ENCODE data around the gene IL17RE. TPM values are rescaled to one million over a fixed set of nuclear protein-coding genes. Genes with fewer than 3 reads are reported as not detected.
"Not testable (repeated sequence)": the region's sequence is repeated elsewhere in the genome, so short reads cannot be mapped to it uniquely, and the experiment has no call there.

Gene IL17RE
- polyA plus RNA-seq, 4 donors = 10.3 to 20.3 (median 12.1) TPM

GRCh38 chr3:9878700-9879099 lies 23.9 kb upstream of the IL17RE start:
- DNase-seq (ENCODE audit: low read depth in 4 of 4, low spot score in 2 of 4) = no peak

- DNase-seq (ENCODE audit: low read depth in 4 of 4, low spot score in 2 of 4) = no peak
Measured at GRCh38 chr3:9879830-9880549, 22.7 kb upstream of the IL17RE start, which contains the start of gene CIDEC. TSS of gene CIDEC (minus strand) at chr3:9880253. CDS start at chr3:9878486, 1,767 bp downstream.

- no peak for DNase-seq (ENCODE audit: low read depth in 4 of 4, low spot score in 2 of 4)
Measured at GRCh38 chr3:9881441-9881840, 21.2 kb upstream of the IL17RE start.

GRCh38 chr3:9883706-9884554 lies 18.7 kb upstream of the IL17RE start:
- DNase-seq (ENCODE audit: low read depth in 4 of 4, low spot score in 2 of 4) = no peak

GRCh38 chr3:9884555-9885165 lies 18.0 kb upstream of the IL17RE start:
- no peak for DNase-seq (ENCODE audit: low read depth in 4 of 4, low spot score in 2 of 4)

GRCh38 chr3:9886328-9886727 lies 16.3 kb upstream of the IL17RE start:
- DNase-seq (ENCODE audit: low read depth in 4 of 4, low spot score in 2 of 4) = no peak

GRCh38 chr3:9887480-9887879 lies 15.2 kb upstream of the IL17RE start:
- no peak for DNase-seq (ENCODE audit: low read depth in 4 of 4, low spot score in 2 of 4)

- DNase-seq (ENCODE audit: low read depth in 4 of 4, low spot score in 2 of 4) = no peak
Measured at GRCh38 chr3:9888540-9888939, 14.1 kb upstream of the IL17RE start.

GRCh38 chr3:9889405-9889804 lies 13.2 kb upstream of the IL17RE start:
- DNase-seq (ENCODE audit: low read depth in 4 of 4, low spot score in 2 of 4) = no peak

GRCh38 chr3:9890249-9891071 lies 12.2 kb upstream of the IL17RE start, which contains the start of gene JAGN1:
TSS of gene JAGN1 (plus strand) at chr3:9890610. CDS start at chr3:9890723, 113 bp downstream.
- DNase-seq (ENCODE audit: low read depth in 4 of 4, low spot score in 2 of 4) = peak; percentile 79 to 88 (median 84)

- no peak for DNase-seq (ENCODE audit: low read depth in 4 of 4, low spot score in 2 of 4)
Measured at GRCh38 chr3:9891072-9891622, 11.5 kb upstream of the IL17RE start.

- DNase-seq (ENCODE audit: low read depth in 4 of 4, low spot score in 2 of 4) = no peak
Measured at GRCh38 chr3:9893739-9894138, 8.9 kb upstream of the IL17RE start.

- not testable (repeated sequence) for DNase-seq (ENCODE audit: low read depth in 4 of 4, low spot score in 2 of 4)
Measured at GRCh38 chr3:9895715-9896114, 6.9 kb upstream of the IL17RE start.

- not testable (repeated sequence) for DNase-seq (ENCODE audit: low read depth in 4 of 4, low spot score in 2 of 4)
Measured at GRCh38 chr3:9896755-9897407, 5.8 kb upstream of the IL17RE start.

- DNase-seq (ENCODE audit: low read depth in 4 of 4, low spot score in 2 of 4) = peak in 1 of 4 donors; percentile 69
Measured at GRCh38 chr3:9897408-9898372, 5.0 kb upstream of the IL17RE start.

GRCh38 chr3:9898467-9899241 lies 4.0 kb upstream of the IL17RE start:
- no peak for DNase-seq (ENCODE audit: low read depth in 4 of 4, low spot score in 2 of 4)

GRCh38 chr3:9899289-9899791 lies 3.3 kb upstream of the IL17RE start:
- DNase-seq (ENCODE audit: low read depth in 4 of 4, low spot score in 2 of 4) = no peak
